Mesothelial cell of epicardium (in vitro differentiated cells): Measurements from ENCODE around the gene PHTF2. TPM values are rescaled to one million over a fixed set of nuclear protein-coding genes. Genes with fewer than 3 reads are reported as not detected.

ENCODE experiments used
- DNase-seq, 2 experiments: peaks; one replicate each; pipeline ENCODE4 v3.0.0; 2021; ENCODE audit warnings: low spot score in 2 of 2; ENCODE audit not compliant: unreplicated experiment in 2 of 2
- H3K27ac Mint-ChIP-seq: 2 replicates; pipeline ENCODE4 v1.8.0; 2021; ENCODE audit warnings: mixed read lengths
- H3K27me3 Mint-ChIP-seq: 2 replicates; pipeline ENCODE4 v1.8.0; 2021; ENCODE audit warnings: low read depth, mixed read lengths
- H3K36me3 Mint-ChIP-seq: 2 replicates; pipeline ENCODE4 v1.8.0; 2021; ENCODE audit warnings: mixed read lengths
- H3K4me1 Mint-ChIP-seq: 2 replicates; pipeline ENCODE4 v1.8.0; 2021; ENCODE audit warnings: mixed read lengths
- H3K4me3 Mint-ChIP-seq: 2 replicates; pipeline ENCODE4 v1.8.0; 2021; ENCODE audit warnings: mild to moderate bottlenecking, moderate library complexity, mixed read lengths
- H3K9me3 Mint-ChIP-seq: 2 replicates; pipeline ENCODE4 v1.8.0; 2021; ENCODE audit warnings: mixed read lengths
- total RNA-seq: library from RNA; stranded (reverse); gene quantifications from 3 replicates; pipeline ENCODE4 v1.2.1, GENCODE V29; 2021
- TF ChIP-seq, protein P1 (sequence below): fragments of 200-600 bp; sonication (generic); IDR thresholded peaks from one replicate; pipeline ENCODE4 v1.5.0; 2021; ENCODE audit warnings: antibody characterized with exemption; ENCODE audit not compliant: unreplicated experiment

PHTF2 gene
- total RNA-seq, 1 donor from 2014 or later, result 38.2 TPM

DNA sequence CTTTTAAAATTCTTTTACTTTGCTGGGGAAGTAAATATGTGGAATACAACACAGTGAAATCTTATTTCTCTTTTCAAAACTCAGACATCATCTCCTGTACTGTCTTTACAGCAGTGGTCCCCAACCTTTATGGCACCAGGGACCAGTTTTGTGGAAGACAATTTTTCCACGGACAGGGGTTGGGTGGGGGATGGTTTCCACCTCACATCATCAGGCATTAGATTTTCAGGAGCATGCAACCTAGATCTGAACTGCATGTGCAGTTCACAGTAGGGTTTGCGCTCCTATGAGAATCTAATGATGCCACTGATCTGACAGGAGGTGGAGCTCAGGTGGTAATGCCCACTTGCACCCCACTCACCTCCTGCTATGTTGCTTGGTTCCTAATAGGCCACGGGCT, 12.6 kb upstream of the PHTF2 start:
- H3K27ac Mint-ChIP-seq, result no peak overlapping the region
- no peaks in the 10 kb centered on the region for H3K27me3 Mint-ChIP-seq
- H3K9me3 Mint-ChIP-seq, result peaks cover 13% of the 10 kb centered on the region
- peaks cover 7% of the 10 kb centered on the region for H3K4me1 Mint-ChIP-seq
- H3K36me3 Mint-ChIP-seq, result peaks cover 36% of the 10 kb centered on the region
- no peak overlapping the region for H3K4me3 Mint-ChIP-seq
- TF ChIP-seq, protein P1, sequence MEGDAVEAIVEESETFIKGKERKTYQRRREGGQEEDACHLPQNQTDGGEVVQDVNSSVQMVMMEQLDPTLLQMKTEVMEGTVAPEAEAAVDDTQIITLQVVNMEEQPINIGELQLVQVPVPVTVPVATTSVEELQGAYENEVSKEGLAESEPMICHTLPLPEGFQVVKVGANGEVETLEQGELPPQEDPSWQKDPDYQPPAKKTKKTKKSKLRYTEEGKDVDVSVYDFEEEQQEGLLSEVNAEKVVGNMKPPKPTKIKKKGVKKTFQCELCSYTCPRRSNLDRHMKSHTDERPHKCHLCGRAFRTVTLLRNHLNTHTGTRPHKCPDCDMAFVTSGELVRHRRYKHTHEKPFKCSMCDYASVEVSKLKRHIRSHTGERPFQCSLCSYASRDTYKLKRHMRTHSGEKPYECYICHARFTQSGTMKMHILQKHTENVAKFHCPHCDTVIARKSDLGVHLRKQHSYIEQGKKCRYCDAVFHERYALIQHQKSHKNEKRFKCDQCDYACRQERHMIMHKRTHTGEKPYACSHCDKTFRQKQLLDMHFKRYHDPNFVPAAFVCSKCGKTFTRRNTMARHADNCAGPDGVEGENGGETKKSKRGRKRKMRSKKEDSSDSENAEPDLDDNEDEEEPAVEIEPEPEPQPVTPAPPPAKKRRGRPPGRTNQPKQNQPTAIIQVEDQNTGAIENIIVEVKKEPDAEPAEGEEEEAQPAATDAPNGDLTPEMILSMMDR, result no peak
- no peak for DNase-seq

DNA sequence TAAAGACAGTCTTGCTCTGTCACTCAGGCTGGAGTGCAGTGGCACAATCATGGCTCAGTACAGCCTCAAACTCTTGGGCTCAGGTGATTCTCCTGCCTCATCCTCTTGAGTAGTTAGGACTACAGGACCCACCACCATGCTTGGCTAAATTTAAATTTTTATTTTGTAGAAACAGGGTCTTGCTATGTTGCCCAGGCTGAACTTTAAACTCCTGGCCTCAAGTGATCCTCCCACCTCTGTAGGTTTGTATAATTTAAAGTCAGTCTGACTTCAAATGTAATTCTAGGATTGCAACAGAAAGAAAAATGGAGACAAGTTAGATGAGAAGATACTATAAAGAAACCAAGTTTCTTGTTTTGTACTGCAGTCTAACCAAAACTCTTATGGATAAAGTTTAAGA, 11.8 kb upstream of the PHTF2 start:
- peaks cover 7% of the 10 kb centered on the region for H3K4me1 Mint-ChIP-seq
- peaks cover 34% of the 10 kb centered on the region for H3K36me3 Mint-ChIP-seq
- no peaks in the 10 kb centered on the region for H3K27me3 Mint-ChIP-seq
- no peak overlapping the region for H3K4me3 Mint-ChIP-seq
- H3K9me3 Mint-ChIP-seq, result peaks cover 13% of the 10 kb centered on the region
- TF ChIP-seq, protein P1, result no peak
- no peak for DNase-seq
- H3K27ac Mint-ChIP-seq, result no peak overlapping the region

DNA sequence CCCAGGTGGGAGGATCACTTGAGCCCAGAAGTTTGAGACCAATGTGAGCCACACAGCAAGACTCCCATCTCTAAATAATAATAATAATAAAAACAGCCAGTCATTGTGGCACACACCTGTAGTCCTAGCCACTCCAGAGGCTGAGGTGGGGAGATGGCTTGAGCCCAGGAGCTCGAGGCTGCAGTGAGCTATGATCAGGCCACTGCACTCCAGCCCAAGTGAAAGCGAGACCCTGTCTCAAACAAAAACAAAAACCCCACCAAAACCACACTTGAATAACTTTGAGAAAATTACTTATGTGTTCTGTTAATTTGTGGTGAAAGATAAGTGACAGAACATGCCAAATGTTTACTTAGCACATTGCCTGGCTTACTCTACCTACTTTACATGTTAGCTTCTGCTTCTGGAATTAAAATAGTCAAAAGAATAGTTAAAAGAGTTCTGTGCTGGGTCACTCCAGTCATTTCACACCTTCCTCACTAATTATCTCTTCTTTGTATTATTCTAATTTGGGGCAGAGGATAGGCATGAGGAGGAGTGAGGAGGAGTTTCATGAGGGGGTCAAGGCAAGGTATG, 10.2 kb upstream of the PHTF2 start:
- TF ChIP-seq, protein P1, result no peak
- no peaks in the 10 kb centered on the region for H3K27me3 Mint-ChIP-seq
- H3K36me3 Mint-ChIP-seq, result peaks cover 28% of the 10 kb centered on the region
- no peak overlapping the region for H3K27ac Mint-ChIP-seq
- H3K4me3 Mint-ChIP-seq, result no peak overlapping the region
- H3K4me1 Mint-ChIP-seq, result peaks cover 2% of the 10 kb centered on the region
- peaks cover 13% of the 10 kb centered on the region for H3K9me3 Mint-ChIP-seq
- no peak for DNase-seq

DNA sequence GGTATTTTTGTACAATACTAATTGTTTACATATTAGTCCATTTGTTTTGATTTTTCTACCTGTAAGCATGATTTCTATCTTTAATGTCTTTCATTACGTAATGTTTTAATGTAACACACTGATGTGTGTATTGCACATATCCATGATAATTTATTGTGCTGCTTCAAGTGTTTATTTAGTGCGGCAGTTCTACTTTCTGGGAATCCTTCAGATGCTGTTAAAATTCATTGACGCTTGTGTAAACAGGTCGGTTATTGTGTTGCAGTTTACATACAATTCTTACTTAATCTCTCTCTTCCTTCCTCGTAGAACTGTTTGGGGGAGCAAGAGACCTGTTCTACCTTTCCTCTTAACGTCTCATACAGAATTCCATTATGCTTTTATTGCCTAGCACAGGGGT, 7.2 kb upstream of the PHTF2 start:
- Mint-ChIP-seq H3K4me1 (peaks cover 1% of the 10 kb centered on the region), H3K4me3 (no peak overlapping the region), H3K9me3 (peaks cover 4% of the 10 kb centered on the region), H3K27ac (peak overlapping the region; percentile 23), H3K27me3 (no peaks in the 10 kb centered on the region), H3K36me3 (peaks cover 18% of the 10 kb centered on the region)
- DNase-seq, result no peak
- TF ChIP-seq, protein P1, result no peak

DNA sequence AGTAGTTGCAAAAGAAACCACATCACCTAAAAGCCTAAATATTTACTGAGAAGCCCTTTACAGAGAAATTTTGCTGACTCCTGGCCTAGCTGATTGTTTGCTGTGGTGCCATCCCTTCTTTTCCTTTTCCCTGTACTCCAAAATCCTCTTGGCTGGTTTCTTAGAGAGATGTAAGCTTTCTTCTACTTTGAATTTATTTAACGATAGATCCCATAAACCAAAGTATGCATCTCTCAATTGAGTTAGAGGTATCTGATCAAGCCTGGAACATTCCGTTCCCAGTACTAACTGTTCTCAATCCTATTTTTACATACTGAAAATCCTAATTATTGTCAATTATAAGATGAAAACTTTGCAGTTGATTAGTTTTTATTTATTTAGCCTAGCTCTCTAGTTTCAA, 6.6 kb upstream of the PHTF2 start:
- TF ChIP-seq, protein P1, result no peak
- Mint-ChIP-seq H3K27ac (no peak overlapping the region), H3K9me3 (peaks cover 4% of the 10 kb centered on the region), H3K27me3 (no peaks in the 10 kb centered on the region), H3K4me3 (no peak overlapping the region), H3K4me1 (peaks cover 7% of the 10 kb centered on the region), H3K36me3 (peaks cover 18% of the 10 kb centered on the region)
- no peak for DNase-seq

DNA sequence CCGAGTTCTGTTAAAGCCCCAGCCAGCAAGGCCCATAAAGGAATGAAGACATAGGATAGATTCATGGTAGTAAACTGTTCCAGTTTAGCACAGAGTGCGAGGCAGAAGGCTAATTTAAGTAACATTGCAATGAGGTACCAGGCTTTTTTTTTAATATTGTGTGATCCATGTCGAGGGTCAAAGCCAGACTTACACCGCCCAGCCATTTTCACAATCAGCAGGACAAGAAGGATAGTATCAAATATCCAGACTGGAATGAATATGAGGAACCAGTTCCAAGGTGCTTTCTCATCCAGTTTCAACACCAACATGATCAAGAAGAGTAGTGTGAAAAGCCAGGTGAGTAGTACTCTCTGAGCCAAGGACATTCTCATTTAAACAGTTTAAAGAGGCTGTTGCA, 4.6 kb upstream of the PHTF2 start:
- H3K27ac Mint-ChIP-seq, result no peak overlapping the region
- no peaks in the 10 kb centered on the region for H3K27me3 Mint-ChIP-seq
- no peak for DNase-seq
- H3K36me3 Mint-ChIP-seq, result peaks cover 11% of the 10 kb centered on the region
- no peaks in the 10 kb centered on the region for H3K9me3 Mint-ChIP-seq
- no peak overlapping the region for H3K4me3 Mint-ChIP-seq
- peaks cover 16% of the 10 kb centered on the region for H3K4me1 Mint-ChIP-seq
- TF ChIP-seq, protein P1, result no peak
